Coronary artery (tissue), 2 donors: ENCODE data around the gene ADRA2B.
A peak's percentile ranks its signal among the peaks of the same experiment; 100 is the strongest.

Source experiments
- DNase-seq: peaks from one replicate; pipeline ENCODE4 v3.0.0-alpha.2; 2017; ENCODE audit warnings: low spot score
- H3K27ac ChIP-seq, 2 donors: fragments of 200-600 bp; sonication (generic); one replicate each; pipeline ENCODE4 v1.5.1; 2016 to 2019
- H3K4me3 ChIP-seq: fragments of 200-600 bp; sonication (generic); 2 replicates; pipeline ENCODE4 v1.5.1; 2016; ENCODE audit warnings: mild to moderate bottlenecking, moderate library complexity
- TF ChIP-seq, protein P1 (sequence below): fragments of 200-600 bp; sonication (generic); IDR thresholded peaks from one replicate; pipeline ENCODE4 v1.5.1; 2019; ENCODE audit warnings: antibody characterized with exemption

Gene ADRA2B

DNA sequence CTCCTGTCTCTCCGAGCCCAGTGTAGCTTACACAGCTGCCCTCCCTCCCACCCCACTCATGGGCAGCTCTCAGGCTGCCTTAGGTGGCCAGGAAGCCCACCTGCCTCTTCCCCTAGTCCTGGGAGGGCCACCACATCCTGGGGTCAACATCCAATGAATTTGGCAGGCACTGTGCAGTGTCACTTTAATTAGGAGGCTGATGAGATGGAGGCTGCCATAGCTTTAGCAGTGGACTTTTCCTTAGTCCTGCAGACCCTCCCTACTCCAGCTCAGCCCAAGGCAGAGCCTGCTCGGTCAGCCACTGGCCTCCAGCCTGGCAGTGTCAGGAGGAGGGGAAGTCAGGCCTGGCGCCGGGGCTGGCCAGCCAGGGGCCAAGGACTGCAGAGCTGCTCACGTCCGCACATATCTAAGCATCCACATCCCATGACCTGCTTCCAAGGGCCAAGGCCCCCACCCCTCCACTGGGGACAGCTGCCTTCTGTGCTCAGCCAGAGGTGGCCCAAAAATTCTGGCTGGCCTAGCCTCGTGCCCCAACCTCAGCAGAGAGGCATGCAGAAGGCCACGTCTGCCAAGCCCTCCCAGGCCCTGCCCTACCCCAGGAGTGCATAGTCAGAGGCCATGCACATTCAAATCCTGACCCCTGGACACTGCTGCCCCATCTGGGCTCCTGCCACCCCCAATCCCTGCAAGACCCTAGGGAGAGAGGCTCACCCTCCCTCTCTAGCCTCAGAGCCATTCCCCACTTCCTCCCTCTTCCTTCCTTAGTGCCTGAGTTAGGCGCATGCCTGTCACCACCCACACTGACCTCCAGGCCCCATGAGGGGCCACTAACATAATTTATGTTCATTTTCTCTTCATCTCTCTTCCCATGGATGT lies 33.1 kb downstream of the ADRA2B start:
- no peak for DNase-seq
- Histone ChIP-seq H3K27ac (peak overlapping the region; percentile 18 to 76), H3K4me3 (no peak overlapping the region)
- TF ChIP-seq, protein P1, sequence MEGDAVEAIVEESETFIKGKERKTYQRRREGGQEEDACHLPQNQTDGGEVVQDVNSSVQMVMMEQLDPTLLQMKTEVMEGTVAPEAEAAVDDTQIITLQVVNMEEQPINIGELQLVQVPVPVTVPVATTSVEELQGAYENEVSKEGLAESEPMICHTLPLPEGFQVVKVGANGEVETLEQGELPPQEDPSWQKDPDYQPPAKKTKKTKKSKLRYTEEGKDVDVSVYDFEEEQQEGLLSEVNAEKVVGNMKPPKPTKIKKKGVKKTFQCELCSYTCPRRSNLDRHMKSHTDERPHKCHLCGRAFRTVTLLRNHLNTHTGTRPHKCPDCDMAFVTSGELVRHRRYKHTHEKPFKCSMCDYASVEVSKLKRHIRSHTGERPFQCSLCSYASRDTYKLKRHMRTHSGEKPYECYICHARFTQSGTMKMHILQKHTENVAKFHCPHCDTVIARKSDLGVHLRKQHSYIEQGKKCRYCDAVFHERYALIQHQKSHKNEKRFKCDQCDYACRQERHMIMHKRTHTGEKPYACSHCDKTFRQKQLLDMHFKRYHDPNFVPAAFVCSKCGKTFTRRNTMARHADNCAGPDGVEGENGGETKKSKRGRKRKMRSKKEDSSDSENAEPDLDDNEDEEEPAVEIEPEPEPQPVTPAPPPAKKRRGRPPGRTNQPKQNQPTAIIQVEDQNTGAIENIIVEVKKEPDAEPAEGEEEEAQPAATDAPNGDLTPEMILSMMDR, result no peak

GRCh38 chr2:96082211-96083063 lies 33.9 kb downstream of the ADRA2B start:
- H3K4me3 ChIP-seq, result no peak overlapping the region
- H3K27ac ChIP-seq, result peak overlapping the region; percentile 18 to 76
- no peak for DNase-seq
- TF ChIP-seq, protein P1, result no peak

DNA sequence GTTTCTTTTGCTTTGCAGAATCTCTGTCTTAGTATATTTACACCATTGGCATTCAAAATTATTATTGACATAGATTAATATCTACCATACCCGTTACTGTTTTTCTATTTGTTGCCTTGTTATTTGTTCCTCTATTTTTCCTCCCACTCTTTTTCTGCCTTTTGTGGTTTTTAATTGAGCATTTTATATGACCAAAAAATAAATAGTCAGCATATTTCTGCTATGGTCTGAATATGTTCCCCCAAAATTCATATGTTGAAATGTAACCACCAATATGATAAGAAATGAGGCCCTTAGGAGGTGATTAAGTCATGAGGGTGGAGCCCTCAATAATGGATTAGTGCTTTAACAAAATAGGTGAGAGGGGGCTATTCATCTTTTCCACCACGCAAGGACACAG lies 35.3 kb downstream of the ADRA2B start:
- DNase-seq, result no peak
- H3K27ac ChIP-seq, result no peak overlapping the region
- TF ChIP-seq, protein P1, result no peak
- H3K4me3 ChIP-seq, result no peak overlapping the region

- no peak for DNase-seq
- TF ChIP-seq, protein P1, result no peak
- no peak overlapping the region for H3K4me3 ChIP-seq
Measured at GRCh38 chr2:96075199-96075771, 41.1 kb downstream of the ADRA2B start.

DNA sequence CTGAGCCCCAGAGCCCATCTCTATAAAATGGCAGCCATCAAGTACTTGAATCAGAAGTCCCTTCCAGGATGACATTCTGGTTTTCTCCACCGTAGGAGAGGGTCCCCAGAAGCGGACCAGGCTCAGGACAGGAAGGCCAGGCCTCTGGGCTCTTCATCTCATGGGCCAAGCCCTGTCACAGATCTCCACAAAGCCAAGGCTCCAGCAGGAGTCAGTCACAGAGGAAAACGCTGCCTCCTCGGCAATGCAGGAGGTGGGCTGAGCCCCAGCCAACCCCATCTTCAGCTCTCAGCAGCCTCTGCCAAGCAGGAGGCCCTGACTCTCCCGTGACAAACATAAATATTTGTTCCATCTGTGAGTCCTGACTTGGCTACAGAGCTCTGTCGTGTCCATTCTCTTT lies 42.2 kb downstream of the ADRA2B start:
- TF ChIP-seq, protein P1, result no peak
- Histone ChIP-seq H3K4me3 (no peak overlapping the region), H3K27ac (peak overlapping the region in 1 of 2 donors; percentile 21)
- no peak for DNase-seq

More at GRCh38 chr2:96075199-96075771, 41.1 kb downstream of the ADRA2B start:
- no peak overlapping the region for H3K27ac ChIP-seq

- Histone ChIP-seq H3K4me3 (no peak overlapping the region), H3K27ac (no peak overlapping the region)
- no peak for DNase-seq
- TF ChIP-seq, protein P1, result no peak
Measured at GRCh38 chr2:96073170-96073775, 43.1 kb downstream of the ADRA2B start.
